Peyer's patch (tissue), 4 donors: Measurements from ENCODE around the gene CYP8B1. TPM values are rescaled to one million over a fixed set of nuclear protein-coding genes. Genes with fewer than 3 reads are reported as not detected.

Experiments
- DNase-seq, 3 donors: peaks; one replicate each; pipeline ENCODE4 v3.0.0-alpha.2; 2017 to 2019
- H3K27ac ChIP-seq, 4 donors: fragments of 200-600 bp; sonication (generic); one replicate each; pipeline ENCODE4 v1.5.1; 2016 to 2019
- H3K27me3 ChIP-seq, 2 donors: fragments of 200-600 bp; sonication (generic); one replicate each; pipeline ENCODE4 v1.5.1; 2019
- H3K36me3 ChIP-seq, 3 donors: fragments of 200-600 bp; sonication (generic); one replicate each; pipeline ENCODE4 v1.5.1; 2016 to 2019
- H3K4me1 ChIP-seq, 4 donors: fragments of 200-600 bp; sonication (generic); one replicate each; pipeline ENCODE4 v1.5.1; 2016 to 2019
- H3K4me3 ChIP-seq, 4 donors: fragments of 200-600 bp; sonication (generic); 1 replicate in 3 of 4; 2 replicates in 1 of 4; pipeline ENCODE4 v1.5.1; 2016 to 2019; ENCODE audit warnings: mild to moderate bottlenecking in 1 of 4
- H3K9me3 ChIP-seq, 4 donors: fragments of 200-600 bp; sonication (generic); one replicate each; pipeline ENCODE4 v1.5.1; 2016 to 2019; ENCODE audit warnings: mild to moderate bottlenecking in 1 of 4
- CTCF ChIP-seq, 6 experiments: fragments of 450-650 bp in 4 of 6; fragments of 200-600 bp in 2 of 6; sonication (generic) in 1 of 6; IDR thresholded peaks; one replicate each; pipeline ENCODE4 v1.5.1; 2017 to 2019; ENCODE audit warnings: antibody characterized with exemption in 6 of 6, mild to moderate bottlenecking in 3 of 6, moderate library complexity in 1 of 6
- POLR2A ChIP-seq, 2 donors: fragments of 450-650 bp; IDR thresholded peaks; one replicate each; pipeline ENCODE4 v1.5.1; 2017; ENCODE audit warnings: antibody characterized with exemption in 2 of 2, mild to moderate bottlenecking in 2 of 2, moderate library complexity in 2 of 2
- total RNA-seq, 4 donors: library from RNA; depleted of rRNA; stranded (reverse); fragments of >200 nt; gene quantifications; one replicate each; pipeline ENCODE4 v1.1.0, GENCODE V29; 2016

CYP8B1 gene
- total RNA-seq, 4 donors from 2014 or later: not detected

- no peaks in the 10 kb centered on the region for H3K36me3 ChIP-seq
- TF ChIP-seq CTCF (IDR thresholded peaks at IDR 0.05) (no peak), POLR2A (IDR thresholded peaks at IDR 0.05) (no peak)
- H3K9me3 ChIP-seq: no peaks in the 10 kb centered on the region
- DNase-seq: no peak
- H3K27ac ChIP-seq: no peak overlapping the region
- H3K4me3 ChIP-seq: no peak overlapping the region
- no peaks in the 10 kb centered on the region for H3K27me3 ChIP-seq
- no peaks in the 10 kb centered on the region for H3K4me1 ChIP-seq
Measured at GRCh38 chr3:42855219-42855546, 20.5 kb downstream of the CYP8B1 start.

- H3K36me3 ChIP-seq: no peaks in the 10 kb centered on the region
- no peaks in the 10 kb centered on the region for H3K4me1 ChIP-seq
- H3K4me3 ChIP-seq: no peak overlapping the region
- no peaks in the 10 kb centered on the region for H3K27me3 ChIP-seq
- peak in 1 of 3 donors; percentile 24 for DNase-seq
- TF ChIP-seq POLR2A (IDR thresholded peaks at IDR 0.05) (no peak), CTCF (IDR thresholded peaks at IDR 0.05) (no peak)
- H3K9me3 ChIP-seq: no peaks in the 10 kb centered on the region
- no peak overlapping the region for H3K27ac ChIP-seq
Measured at GRCh38 chr3:42853739-42854302, 21.9 kb downstream of the CYP8B1 start.

- no peak overlapping the region for H3K27ac ChIP-seq
- no peaks in the 10 kb centered on the region for H3K36me3 ChIP-seq
- TF ChIP-seq POLR2A (IDR thresholded peaks at IDR 0.05) (no peak), CTCF (IDR thresholded peaks at IDR 0.05) (no peak)
- no peaks in the 10 kb centered on the region for H3K9me3 ChIP-seq
- H3K4me3 ChIP-seq: no peak overlapping the region
- no peaks in the 10 kb centered on the region for H3K27me3 ChIP-seq
- no peaks in the 10 kb centered on the region for H3K4me1 ChIP-seq
- peak in 1 of 3 donors; percentile 17 for DNase-seq
Measured at GRCh38 chr3:42853056-42853455, 22.6 kb downstream of the CYP8B1 start.

- Histone ChIP-seq H3K4me1 (no peaks in the 10 kb centered on the region), H3K9me3 (no peaks in the 10 kb centered on the region)
- peak in 1 of 3 donors; percentile 44 for DNase-seq
Measured at GRCh38 chr3:42852441-42852840, 23.2 kb downstream of the CYP8B1 start.

DNA sequence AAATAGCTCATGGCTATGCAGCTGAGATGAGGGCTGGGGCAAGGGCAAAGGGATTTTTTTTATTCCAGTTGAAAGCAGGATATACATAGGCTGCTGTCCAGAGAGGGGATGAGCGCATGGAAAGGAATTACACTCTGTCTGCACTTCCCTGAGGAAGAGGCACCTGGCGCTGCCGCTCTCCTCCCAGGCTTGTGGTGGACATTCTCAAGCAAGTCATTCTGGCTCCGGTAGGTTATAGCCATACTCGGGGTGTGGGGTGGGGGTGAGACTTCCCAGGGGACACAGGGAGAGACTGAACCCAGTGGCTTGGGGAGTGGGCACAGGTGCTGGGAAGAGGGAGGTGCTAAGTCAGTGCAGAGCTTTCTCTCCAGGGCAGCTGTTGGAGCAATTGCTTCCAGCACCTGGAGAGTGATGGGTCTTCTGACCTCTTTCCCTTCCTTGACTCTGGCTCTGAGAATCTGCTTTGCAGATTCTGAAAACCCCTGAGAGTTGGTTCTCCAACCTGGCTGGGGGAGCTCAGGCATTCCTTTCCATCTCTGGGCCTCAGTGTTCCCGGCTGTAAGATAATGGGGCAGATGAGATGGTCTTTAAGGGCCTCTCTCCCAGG is 24.3 kb downstream of the CYP8B1 start:
- Histone ChIP-seq H3K36me3 (no peaks in the 10 kb centered on the region), H3K4me1 (no peaks in the 10 kb centered on the region), H3K27me3 (no peaks in the 10 kb centered on the region), H3K4me3 (no peak overlapping the region), H3K27ac (no peak overlapping the region), H3K9me3 (no peaks in the 10 kb centered on the region)
- no peak for TF ChIP-seq POLR2A (IDR thresholded peaks at IDR 0.05)
- no peak for TF ChIP-seq CTCF (IDR thresholded peaks at IDR 0.05)
- DNase-seq: peak in 1 of 3 donors; percentile 28

More at GRCh38 chr3:42852441-42852840, 23.2 kb downstream of the CYP8B1 start:
- H3K27me3 ChIP-seq: no peaks in the 10 kb centered on the region
- no peak overlapping the region for H3K4me3 ChIP-seq
- TF ChIP-seq CTCF (IDR thresholded peaks at IDR 0.05) (no peak), POLR2A (IDR thresholded peaks at IDR 0.05) (no peak)
- H3K27ac ChIP-seq: no peak overlapping the region
- H3K36me3 ChIP-seq: no peaks in the 10 kb centered on the region
